GM08714 (cell line): ENCODE data around the gene RBBP9.
"Not testable (repeated sequence)": the region's sequence is repeated elsewhere in the genome, so short reads cannot be mapped to it uniquely, and the experiment has no call there.

Source experiments
- H3K4me3 ChIP-seq: fragments of 200-500 bp; sonication (Bioruptor generic); 2 replicates; pipeline ENCODE4 v1.5.1; 2014; ENCODE audit warnings: mild to moderate bottlenecking, low read length, inconsistent platforms
- ZNF274 ChIP-seq: IDR thresholded peaks from 2 replicates; pipeline ENCODE4 v1.6.1; 2012; ENCODE audit warnings: mild to moderate bottlenecking, low read depth, low read length

RBBP9 gene

DNA sequence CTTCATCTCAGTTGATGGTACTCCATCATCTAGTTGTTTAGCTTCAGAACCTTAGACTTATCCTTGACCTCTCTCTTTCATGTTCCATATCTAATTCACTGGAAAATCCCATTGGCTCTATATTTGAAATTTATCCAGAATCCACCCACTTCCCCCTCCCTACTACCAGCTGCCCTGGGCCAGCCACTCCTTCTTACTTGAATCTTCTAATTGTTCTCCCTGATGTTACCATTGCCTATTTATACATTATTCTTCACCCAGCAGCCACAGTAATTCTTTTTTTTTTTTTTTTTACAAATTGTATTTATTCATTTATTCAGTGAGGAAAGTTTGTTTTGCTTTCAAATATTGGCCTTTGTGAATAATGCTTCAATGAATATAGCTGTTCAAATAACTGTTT is 18.9 kb upstream of the RBBP9 start:
- no peak for TF ChIP-seq ZNF274

GRCh38 chr20:18514127-18514526 is 17.1 kb upstream of the RBBP9 start:
- H3K4me3 ChIP-seq = no peak overlapping the region
- TF ChIP-seq ZNF274 = no peak

More for the DNA sequence above, 18.9 kb upstream of the RBBP9 start:
- no peak overlapping the region for H3K4me3 ChIP-seq

GRCh38 chr20:18513208-18513607 is 16.2 kb upstream of the RBBP9 start:
- no peak for TF ChIP-seq ZNF274
- H3K4me3 ChIP-seq = no peak overlapping the region

DNA sequence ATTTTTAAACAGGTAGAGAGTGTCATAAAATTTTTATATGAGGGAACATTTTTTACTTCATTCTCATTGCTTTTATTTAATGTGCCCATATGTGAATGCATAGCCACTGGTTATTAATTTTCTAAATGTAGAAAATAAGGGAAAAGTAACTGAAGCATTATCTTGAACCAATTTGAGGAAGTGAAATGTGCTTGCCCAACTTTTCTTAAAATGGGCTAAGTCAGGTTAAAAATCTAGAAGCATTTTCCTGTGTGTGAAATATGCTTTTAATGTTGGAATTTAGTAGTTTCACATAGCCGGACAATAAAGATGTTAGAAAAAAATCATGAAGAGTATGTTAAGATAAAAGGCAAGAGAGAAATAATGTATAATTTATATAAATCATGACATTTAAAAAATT is 14.5 kb upstream of the RBBP9 start:
- TF ChIP-seq ZNF274 = no peak

DNA sequence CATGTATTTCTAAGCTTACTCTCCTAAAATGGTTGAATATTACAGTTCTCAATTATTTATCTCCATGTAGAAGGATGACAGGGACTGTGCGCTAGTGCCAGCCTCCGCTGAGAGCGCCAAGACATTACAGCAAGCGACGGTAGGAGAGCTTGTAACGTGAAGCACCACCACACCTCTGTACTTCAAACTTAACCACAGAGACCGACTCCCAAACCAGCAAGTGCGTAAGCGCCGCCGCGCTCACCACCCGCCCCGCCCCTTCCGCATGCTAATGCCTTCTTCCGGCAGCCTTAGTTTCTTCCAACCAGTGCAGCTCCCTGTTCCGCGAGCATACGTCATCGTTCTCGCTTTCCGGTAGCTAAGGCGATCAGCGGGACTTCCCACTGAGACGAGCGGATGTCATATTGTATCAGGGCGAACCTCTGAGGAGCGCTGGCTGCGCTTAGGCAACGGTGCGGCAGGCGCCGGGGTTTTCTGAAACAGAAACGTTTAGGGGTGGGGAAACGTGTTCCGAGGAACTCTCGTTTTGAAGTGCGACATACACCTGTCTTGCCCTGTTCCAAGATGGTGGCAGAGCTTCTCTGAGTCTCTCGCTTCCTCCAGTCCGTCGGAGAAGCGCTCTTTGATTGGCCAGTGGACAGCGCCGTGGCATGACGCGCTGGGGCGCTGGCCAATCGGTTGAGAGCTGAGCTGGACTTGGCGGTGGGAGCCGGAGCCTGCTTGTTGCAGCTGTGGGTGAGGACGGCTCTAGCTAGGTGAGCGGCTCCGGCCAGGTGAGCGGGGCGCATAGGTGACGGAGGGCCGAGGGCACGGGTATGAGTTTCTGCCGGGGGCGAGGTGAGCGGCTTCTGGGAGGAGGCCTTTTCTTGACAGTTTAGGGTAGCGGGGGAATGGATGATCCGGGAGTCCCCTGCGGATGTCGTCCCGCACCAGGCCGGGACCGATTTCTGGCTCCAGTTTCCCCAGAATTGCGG is 10.5 kb upstream of the RBBP9 start, which contains the start of gene SEC23B:
Gene SEC23B, plus strand, starts transcription at position 723 of the 974 bp plus-strand sequence. CDS start 2,896 bp downstream, outside the sequence.
- no peak for TF ChIP-seq ZNF274

More for the DNA sequence above, 14.5 kb upstream of the RBBP9 start:
- H3K4me3 ChIP-seq = no peak overlapping the region

DNA sequence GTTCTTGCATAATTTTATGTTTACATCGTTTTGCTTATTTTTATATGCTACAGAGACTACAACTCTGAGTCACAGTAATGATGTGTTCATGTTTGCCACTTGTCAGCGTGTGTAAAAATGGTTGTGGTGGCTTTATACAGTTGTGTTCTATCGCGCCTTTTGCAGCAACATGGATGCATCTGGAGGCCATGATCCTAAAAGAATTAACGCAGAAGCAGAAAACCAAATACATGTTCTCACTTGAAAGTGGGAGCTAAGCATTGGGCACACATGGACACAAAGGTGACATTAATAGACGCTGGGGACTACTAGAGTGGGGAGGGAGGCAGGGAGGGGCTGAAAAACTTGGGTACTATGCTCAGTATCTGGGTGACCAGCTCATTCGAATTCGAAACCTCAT is 9.7 kb upstream of the RBBP9 start:
- TF ChIP-seq ZNF274 = no peak
- peak overlapping the region; percentile 87 for H3K4me3 ChIP-seq

More for the DNA sequence above, 10.5 kb upstream of the RBBP9 start, which contains the start of gene SEC23B:
- H3K4me3 ChIP-seq = peak within 1 kb of the TSS; percentile 87

DNA sequence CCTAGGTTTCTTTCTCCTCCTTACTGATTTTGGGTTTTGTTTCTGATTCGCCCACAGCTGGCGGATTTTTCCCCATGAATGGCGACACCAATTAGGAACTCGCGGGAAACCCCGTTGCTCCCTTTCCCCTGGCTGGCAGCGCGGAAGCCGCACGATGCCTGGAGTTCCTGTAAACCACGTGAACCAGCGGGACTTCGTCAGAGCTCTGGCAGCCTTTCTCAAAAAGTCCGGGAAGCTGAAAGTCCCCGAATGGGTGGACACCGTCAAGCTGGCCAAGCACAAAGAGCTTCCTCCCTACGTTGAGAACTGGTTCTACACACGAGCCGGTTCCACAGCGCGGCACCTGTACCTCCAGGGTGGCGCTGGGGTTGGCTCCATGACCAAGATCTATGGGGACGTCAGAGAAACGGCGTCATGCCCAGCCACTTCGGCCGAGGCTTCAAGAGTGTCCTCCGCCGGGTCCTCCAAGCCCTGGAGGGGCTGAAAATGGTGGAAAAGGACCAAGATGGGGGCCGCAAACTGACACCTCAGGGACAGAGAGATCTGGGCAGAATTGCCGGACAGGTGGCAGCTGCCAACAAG is 7.5 kb upstream of the RBBP9 start:
- TF ChIP-seq ZNF274 = no peak
- no peak overlapping the region for H3K4me3 ChIP-seq

- not testable (repeated sequence) for H3K4me3 ChIP-seq
Observed at GRCh38 chr20:18501672-18502071, 4.6 kb upstream of the RBBP9 start.

GRCh38 chr20:18497603-18498002 is 578 bp upstream of the RBBP9 start:
- no peak overlapping the region for H3K4me3 ChIP-seq
- no peak for TF ChIP-seq ZNF274

DNA sequence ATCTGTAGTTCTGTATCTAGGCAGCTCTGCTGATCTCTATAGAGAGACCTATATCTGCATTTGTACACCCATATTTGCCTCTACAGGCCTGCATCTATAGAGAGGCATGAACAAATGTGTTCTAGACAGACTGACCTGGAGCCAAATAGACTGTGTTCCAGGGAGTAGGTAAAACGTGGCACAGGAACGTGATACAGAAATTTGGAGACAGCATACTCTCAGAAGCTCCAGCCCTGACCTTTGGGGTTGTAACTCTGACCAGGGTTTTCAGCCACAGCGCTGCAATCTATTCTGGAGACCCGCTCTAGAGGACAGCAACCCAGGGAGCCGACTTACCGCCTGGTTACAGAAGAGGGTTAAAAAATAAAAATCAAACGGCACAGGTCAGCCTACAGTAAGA is 983 bp downstream of the RBBP9 start:
- TF ChIP-seq ZNF274 = no peak
- peak overlapping the region; percentile 69 for H3K4me3 ChIP-seq

GRCh38 chr20:18488301-18488700 is 8.7 kb downstream of the RBBP9 start:
- no peak overlapping the region for H3K4me3 ChIP-seq
- no peak for TF ChIP-seq ZNF274

DNA sequence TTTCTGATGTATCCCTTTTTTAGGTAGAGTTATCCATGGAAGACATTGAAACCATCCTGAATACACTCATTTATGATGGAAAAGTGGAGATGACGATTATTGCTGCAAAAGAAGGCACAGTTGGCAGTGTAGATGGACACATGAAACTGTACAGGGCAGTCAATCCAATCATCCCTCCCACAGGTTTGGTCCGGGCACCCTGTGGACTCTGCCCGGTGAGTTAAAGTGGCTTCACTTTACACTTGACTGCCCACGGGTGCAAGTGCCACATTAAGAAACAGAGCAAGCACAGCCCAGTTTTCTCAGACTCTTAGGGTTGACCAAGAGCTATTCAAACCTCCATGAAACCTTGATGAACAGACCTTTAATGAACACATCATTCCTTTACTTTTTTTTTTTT is 15.4 kb downstream of the RBBP9 start:
- no peak for TF ChIP-seq ZNF274
- no peak overlapping the region for H3K4me3 ChIP-seq

DNA sequence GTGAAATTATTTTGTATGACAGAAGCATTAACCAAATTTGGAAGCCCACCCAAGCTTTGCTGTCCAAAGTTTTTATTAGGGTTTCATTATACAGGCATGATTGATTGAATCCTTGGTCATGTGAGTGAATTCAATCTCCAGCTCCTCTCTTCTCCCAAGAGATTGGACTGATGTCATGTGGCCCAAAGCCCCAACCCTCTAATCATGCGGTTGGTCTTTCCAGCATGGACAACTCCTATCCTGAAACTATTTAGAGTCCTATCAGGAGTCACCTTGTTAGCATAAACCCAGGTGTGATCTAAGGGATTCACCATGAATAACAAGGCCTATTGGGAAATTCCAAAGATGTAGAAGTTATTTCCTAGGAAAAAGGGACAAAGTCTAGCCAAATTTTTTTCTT is 19.2 kb downstream of the RBBP9 start:
- TF ChIP-seq ZNF274 = no peak
- no peak overlapping the region for H3K4me3 ChIP-seq

DNA sequence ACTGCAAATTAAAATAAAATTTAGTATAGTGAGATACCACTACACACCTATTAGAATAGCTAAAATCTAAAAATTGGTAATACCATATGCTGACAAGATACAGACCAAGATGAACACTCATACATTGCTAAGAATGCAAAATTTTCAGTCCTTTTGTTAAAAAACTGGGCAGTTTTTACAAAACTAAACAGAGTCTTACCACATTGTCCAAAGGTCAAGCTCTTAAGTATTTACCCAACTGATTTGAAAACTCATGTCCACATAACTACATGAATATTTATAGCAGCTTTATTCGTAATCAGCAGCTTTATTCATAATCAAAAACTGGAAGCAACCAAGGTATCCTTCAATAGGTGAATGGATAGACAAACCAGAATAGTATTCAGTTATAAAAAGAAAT is 19.8 kb downstream of the RBBP9 start:
- no peak overlapping the region for H3K4me3 ChIP-seq
- no peak for TF ChIP-seq ZNF274
